ENCODE measurements around the gene MRPS23. TPM values are rescaled to one million over a fixed set of nuclear protein-coding genes. Genes with fewer than 3 reads are reported as not detected.

The MRPS23 gene
- polyA plus RNA-seq, 2 of the 4 experiments (the other 2 are of a cell fraction) = 110 to 153 TPM

DNA sequence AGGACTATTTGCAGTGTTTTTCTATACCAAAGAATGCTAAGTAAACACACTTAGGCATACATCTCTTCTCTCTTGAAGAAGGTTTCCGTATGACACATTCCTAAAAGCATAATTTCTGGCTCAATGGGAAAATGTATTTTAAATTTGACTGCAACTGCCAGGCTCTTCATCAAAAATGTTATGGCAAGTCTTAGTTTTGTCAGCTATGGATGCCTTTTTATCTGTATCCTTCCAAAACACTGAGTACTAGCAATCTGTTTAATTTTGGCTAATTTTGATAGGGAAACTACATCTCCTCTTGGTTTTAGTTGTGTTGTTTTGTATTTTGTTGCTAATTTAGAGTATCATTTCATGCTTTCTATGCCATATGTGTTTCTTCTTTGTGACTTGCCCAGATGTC, 35.4 kb downstream of the MRPS23 start:
- no peak overlapping the region for H3K4me3 ChIP-seq
- ChIA-PET CTCF (interaction anchor here (0.9 to 5.9 kb wide), 4 partner anchors 19 to 31 kb away, joined by 3 to 25 read pairs (median 8); no protein-coding TSS in a partner anchor), POLR2A (no interaction called here)
- TF ChIP-seq, protein P1, sequence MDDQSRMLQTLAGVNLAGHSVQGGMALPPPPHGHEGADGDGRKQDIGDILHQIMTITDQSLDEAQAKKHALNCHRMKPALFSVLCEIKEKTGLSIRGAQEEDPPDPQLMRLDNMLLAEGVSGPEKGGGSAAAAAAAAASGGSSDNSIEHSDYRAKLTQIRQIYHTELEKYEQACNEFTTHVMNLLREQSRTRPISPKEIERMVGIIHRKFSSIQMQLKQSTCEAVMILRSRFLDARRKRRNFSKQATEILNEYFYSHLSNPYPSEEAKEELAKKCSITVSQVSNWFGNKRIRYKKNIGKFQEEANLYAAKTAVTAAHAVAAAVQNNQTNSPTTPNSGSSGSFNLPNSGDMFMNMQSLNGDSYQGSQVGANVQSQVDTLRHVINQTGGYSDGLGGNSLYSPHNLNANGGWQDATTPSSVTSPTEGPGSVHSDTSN (IDR thresholded peaks at IDR 0.05) = no peak
- TF ChIP-seq, protein P2, sequence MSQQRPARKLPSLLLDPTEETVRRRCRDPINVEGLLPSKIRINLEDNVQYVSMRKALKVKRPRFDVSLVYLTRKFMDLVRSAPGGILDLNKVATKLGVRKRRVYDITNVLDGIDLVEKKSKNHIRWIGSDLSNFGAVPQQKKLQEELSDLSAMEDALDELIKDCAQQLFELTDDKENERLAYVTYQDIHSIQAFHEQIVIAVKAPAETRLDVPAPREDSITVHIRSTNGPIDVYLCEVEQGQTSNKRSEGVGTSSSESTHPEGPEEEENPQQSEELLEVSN (IDR thresholded peaks at IDR 0.05; ENCODE audit: borderline replicate concordance, low read depth) = no peak
- TF ChIP-seq EP300 (IDR thresholded peaks at IDR 0.05) (no peak), HOXB13 (CRISPR knock-in tag; IDR thresholded peaks at IDR 0.05; ENCODE audit: low read depth) (no peak)
- TF ChIP-seq, protein P3, sequence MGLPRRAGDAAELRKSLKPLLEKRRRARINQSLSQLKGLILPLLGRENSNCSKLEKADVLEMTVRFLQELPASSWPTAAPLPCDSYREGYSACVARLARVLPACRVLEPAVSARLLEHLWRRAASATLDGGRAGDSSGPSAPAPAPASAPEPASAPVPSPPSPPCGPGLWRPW (IDR thresholded peaks at IDR 0.05) = no peak
- no peaks in the 10 kb centered on the region for H3K4me1 ChIP-seq
- 9% methylated on average over 1 of the region's 1 CpG for WGBS (ENCODE audit: missing lambda C conversion rate)
- no peak overlapping the region for H3K27ac ChIP-seq
- H3K4me2 ChIP-seq = no peak overlapping the region
- no peak for DNase-seq (ENCODE audit: low read depth in 1 of 2, low spot score in 1 of 2)
- H3K9me3 ChIP-seq = 0 out of 3 replicates have a peak, but pooled peaks cover 4% of the 10 kb centered on the region
- FAIRE-seq = peak; percentile 13
- no peak for ATAC-seq

- H3K4me3 ChIP-seq = no peak overlapping the region
- CTCF ChIA-PET = interaction anchor here (0.9 to 5.9 kb wide), 8 partner anchors 18 to 569 kb away, joined by 3 to 25 read pairs (median 4); no protein-coding TSS in a partner anchor
- 73% methylated on average over 8 of the region's 8 CpGs for WGBS (ENCODE audit: missing lambda C conversion rate)
- no peak overlapping the region for H3K4me2 ChIP-seq
- POLR2A ChIA-PET = no interaction called here
- no peak overlapping the region for H3K27ac ChIP-seq
- no peak for DNase-seq (ENCODE audit: low read depth in 1 of 2, low spot score in 1 of 2)
- no peaks in the 10 kb centered on the region for H3K4me1 ChIP-seq
- TF ChIP-seq MAZ (IDR thresholded peaks at IDR 0.05; ENCODE audit: borderline replicate concordance, low read depth, low read length) = no peak
- H3K9me3 ChIP-seq = 0 out of 3 replicates have a peak, but pooled peaks cover 4% of the 10 kb centered on the region
- ATAC-seq = peak; percentile 61 to 65; a peak in 4 of 6 replicates
- FAIRE-seq = no peak
Observed at GRCh38 chr17:57811638-57812280, 38.1 kb downstream of the MRPS23 start.

- H3K4me1 ChIP-seq = no peaks in the 10 kb centered on the region
- 75% methylated on average over 31 of the region's 31 CpGs for WGBS (ENCODE audit: missing lambda C conversion rate)
- ChIA-PET CTCF (interaction anchor here (0.6 to 5.9 kb wide), 11 partner anchors 15 to 568 kb away, joined by 3 to 25 read pairs (median 4); no protein-coding TSS in a partner anchor), POLR2A (no interaction called here)
- no peak overlapping the region for H3K4me2 ChIP-seq
- no peak overlapping the region for H3K4me3 ChIP-seq
- FAIRE-seq (no peak), DNase-seq (ENCODE audit: low read depth in 1 of 2, low spot score in 1 of 2) (no peak), ATAC-seq (peak; percentile 43 to 63; a peak in 4 of 6 replicates)
- TF ChIP-seq HOXA7 (CRISPR knock-in tag; IDR thresholded peaks at IDR 0.05) = no peak
- no peak for TF ChIP-seq KDM1A (IDR thresholded peaks at IDR 0.05; ENCODE audit: low read depth)
- no peak for TF ChIP-seq NFE2L2 (conservative IDR thresholded peaks at IDR 0.05; ENCODE audit: low read length)
- TF ChIP-seq NPAS2 (CRISPR knock-in tag; IDR thresholded peaks at IDR 0.05; ENCODE audit: borderline replicate concordance) = no peak
- TF ChIP-seq CHD4 (IDR thresholded peaks at IDR 0.05; ENCODE audit: borderline replicate concordance) = no peak
- TF ChIP-seq SREBF2 (IDR thresholded peaks at IDR 0.05) = no peak
- no peak for TF ChIP-seq TFCP2L1 (CRISPR knock-in tag; IDR thresholded peaks at IDR 0.05)
- no peak for TF ChIP-seq USF2 (IDR thresholded peaks at IDR 0.05)
- TF ChIP-seq ESRRA (IDR thresholded peaks at IDR 0.05; ENCODE audit: borderline replicate concordance, low read length) = no peak
- no peak for TF ChIP-seq SMC3 (IDR thresholded peaks at IDR 0.05)
- TF ChIP-seq, protein P1 (IDR thresholded peaks at IDR 0.05) = no peak
- H3K27ac ChIP-seq = no peak overlapping the region
- H3K9me3 ChIP-seq = 0 out of 3 replicates have a peak, but pooled peaks cover 4% of the 10 kb centered on the region
Observed at GRCh38 chr17:57810721-57811637, 38.9 kb downstream of the MRPS23 start.

Data from A549 (cell line).